ENCODE results near the gene PDE6C.

DNA sequence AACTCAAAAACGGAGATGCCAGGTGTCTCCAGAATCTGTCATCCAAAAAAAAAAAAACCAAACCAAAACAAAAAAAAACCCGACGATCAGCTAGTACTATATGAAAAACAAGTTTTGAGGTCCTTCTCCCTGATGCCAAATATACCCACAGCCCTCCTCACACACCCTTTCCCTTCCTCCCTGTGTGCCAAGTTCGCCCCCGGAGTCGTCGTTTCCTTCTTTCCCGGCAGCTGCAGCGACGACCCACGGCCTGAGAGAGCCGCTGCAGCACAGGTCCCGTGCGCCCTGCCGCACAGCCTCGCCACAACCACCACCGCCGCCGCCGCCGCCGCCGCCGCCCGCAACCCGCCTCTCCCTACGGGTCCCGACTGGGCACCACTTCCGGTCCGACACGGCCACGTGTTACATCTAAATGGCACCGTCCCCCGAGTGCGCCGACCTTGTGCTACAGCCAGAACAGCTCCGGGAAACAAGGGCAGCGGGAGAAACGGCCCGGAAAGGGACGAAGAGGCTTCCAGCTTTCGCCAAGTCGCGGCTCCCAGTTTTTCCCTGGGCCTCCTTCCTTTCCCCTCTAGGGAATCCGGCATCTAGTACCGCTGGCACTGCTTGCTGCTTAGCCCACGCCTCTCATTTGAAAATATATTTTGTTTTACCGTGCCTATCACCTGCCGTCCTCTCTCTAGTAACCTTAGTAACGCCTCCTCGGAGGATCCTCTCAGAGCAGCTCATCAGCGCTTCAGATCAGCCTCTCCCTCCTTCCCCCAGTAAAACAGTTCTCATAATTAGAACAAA lies 90.1 kb downstream of the PDE6C start, which contains the start of gene FRA10AC1:
- TF ChIP-seq, protein P1, sequence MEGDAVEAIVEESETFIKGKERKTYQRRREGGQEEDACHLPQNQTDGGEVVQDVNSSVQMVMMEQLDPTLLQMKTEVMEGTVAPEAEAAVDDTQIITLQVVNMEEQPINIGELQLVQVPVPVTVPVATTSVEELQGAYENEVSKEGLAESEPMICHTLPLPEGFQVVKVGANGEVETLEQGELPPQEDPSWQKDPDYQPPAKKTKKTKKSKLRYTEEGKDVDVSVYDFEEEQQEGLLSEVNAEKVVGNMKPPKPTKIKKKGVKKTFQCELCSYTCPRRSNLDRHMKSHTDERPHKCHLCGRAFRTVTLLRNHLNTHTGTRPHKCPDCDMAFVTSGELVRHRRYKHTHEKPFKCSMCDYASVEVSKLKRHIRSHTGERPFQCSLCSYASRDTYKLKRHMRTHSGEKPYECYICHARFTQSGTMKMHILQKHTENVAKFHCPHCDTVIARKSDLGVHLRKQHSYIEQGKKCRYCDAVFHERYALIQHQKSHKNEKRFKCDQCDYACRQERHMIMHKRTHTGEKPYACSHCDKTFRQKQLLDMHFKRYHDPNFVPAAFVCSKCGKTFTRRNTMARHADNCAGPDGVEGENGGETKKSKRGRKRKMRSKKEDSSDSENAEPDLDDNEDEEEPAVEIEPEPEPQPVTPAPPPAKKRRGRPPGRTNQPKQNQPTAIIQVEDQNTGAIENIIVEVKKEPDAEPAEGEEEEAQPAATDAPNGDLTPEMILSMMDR (IDR thresholded peaks at IDR 0.05), result peak in 5 of 6 experiments; percentile 14 to 85 (median 67)
- TF ChIP-seq POLR2A (IDR thresholded peaks at IDR 0.05), result peak; percentile 34 to 71
